ENCODE measurements around the gene C8B.

Gene C8B

DNA sequence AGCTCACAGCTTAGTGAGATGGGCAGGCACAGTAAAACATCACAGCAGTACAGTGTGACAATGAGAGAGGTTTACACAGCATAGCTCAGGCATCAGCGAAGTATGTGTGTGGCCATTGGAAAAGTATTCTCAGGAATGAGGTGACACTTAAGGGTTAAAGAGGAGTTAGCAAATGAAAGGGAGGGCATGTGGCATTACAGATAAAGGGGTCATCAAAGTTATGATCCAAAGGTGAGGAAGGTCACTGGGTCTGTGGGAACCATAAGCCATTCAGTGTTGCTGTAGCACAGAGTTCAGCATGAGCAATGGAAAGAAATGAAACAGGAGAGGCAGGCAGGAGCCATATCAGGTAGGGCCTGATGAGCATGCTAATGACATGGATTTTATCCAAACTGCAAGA, 4.5 kb upstream of the C8B start:
- no peak for DNase-seq (ENCODE audit: low spot score)

DNA sequence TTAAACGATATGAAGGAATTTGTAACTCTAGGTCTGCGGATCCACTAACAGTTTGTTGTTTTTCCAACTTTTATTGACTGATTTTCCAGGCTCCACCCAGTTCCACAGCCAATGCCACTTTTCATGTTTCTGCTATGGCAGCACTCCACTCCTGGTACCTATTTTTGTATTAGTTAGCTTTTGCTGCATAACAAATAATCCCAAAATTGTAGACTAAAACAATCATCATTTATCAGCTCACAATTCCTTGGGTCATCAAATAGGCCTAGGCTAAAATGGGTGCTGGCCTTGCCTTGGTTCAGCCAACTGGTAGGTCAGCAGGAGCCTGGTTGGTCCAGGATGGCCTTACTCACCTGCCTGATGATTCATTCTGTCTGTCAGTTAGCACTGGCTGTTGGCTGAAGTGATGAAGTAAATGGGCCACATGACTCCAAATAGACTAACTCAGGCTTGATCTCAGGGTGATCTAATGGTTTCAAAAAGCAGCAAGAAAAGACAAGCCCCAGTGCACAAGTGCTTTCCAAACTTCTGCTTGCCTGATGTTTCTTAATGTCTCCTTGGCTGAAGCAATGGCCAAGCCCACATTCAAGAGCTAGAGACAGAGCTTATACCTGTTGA, 3.2 kb upstream of the C8B start:
- peak; percentile 87 for DNase-seq (ENCODE audit: low spot score)

DNA sequence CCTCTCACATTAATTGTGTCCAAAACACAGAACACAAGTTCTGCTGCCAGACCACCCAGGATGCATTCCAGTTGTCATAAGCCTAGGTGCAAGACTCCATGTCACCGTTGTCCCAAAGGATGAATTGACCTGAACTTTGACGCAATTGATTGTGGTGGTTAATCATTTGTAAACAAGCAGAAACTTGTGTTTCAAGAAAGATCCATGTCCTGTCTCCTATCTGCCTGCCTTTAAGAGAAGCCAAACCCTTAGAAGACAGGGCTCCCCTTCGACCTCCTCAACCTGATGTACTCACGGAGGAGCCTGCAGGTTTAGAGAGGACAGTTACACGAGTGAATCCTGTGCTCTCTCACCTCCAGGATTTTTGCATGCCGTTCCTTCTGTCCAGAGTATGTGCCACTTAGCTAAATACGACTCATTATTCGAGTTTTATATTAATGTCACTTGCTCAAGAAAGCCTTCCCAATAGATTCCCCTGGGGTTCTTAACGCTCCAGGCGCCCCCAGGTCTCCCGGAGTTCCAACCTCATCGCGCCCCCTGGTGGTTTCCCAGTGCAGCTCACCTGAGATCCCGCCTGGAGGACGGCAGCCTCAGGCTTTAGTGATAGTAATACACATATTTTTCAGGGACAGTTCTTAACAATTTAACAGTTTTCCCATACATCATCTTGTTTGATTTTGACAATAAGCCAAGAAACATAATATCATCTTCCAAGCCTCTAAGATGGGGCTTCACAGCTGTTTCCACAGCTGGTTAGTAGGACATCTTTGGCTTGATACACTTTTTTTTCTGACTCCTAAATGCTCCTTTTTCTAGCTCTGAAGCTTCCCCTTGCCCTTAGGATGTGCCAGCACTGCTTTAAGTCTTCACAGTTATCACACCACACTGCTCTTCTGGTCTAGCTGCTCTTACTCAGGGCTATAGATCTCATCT, 2.4 kb upstream of the C8B start:
- no peak for DNase-seq (ENCODE audit: low spot score)

DNA sequence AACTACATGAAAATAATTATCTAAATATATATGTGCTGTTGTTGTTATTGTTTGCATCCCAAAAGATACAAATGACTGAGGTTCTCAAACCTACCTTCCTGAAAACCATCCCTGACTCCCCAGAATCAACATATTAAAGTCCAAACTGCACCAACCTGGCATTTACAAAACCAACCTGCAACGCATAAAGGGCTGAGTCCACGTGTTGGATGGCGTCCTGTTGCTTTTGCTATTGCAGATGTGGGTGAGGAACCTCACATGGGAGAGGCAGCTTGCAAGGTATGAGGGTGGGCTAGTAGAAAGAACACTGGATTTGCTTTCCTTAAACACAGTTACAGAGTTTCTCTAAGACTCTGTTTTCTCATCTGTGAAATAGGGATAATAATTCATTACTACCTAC, 1.5 kb upstream of the C8B start:
- no peak for DNase-seq (ENCODE audit: low spot score)

DNA sequence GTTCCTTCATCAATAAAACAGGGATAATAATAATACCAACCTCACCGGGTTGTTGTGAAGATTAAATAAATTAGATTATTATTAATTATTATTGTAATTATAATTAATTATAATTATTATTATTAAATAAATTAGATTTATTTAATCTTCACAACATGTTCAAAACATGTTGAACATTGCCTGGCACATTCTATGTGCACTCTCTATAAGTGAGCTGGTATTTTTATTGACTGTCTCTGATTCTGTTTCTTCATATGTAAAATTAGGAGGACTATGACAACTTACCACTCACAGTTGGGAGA, 834 bp upstream of the C8B start:
- no peak for DNase-seq (ENCODE audit: low spot score)

DNA sequence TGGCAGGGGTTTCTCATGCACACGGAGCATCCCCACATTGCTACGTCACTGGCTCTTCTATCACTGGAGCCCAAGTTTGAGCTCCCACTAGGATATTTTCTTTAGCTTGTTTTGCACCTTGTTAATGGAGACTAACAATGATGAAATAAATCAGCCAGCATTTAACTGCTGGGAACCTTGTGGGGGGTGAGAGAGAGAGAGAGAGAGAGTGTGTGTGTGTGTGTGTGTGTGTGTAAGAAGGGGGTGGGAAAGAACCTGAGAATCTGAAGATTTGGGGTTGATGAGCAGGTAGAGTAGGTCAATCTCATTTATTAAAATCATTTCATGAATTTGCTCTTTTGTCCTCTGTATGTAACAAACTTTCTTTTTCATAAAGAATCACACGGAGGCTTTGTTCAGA, 624 bp downstream of the C8B start:
- DNase-seq (ENCODE audit: low spot score) = no peak

DNA sequence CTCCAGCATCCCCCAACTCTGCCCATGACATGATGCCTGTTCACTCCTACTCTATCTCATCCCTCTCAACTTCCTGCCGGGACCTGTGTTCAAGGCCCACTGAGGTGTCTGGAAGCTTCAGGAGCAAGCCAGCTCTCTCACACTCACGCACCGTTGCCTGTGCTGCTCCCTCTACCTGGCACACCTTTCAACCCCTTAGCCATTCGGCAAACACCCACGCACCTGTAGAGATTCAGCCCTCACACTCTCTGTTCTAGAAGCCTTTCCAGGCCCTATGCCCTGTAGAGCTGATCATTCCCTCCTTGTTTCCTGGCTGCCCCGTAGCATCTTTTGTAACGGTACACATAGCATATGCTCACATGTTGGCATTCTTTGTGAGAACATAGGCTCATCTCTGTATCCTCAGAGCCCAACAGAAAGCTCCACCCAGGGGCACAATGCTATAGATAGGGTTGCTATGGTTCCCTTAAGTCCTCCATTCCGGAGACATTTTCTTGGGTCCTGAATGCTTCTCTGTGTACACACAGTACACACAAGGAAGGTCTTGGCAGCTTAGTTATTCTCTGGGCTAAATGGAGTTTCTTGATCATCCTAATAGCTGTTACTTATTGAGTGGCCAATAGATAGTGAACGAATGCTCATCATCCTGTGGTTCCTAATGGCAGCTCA, 1.3 kb downstream of the C8B start:
- DNase-seq (ENCODE audit: low spot score) = no peak

DNA sequence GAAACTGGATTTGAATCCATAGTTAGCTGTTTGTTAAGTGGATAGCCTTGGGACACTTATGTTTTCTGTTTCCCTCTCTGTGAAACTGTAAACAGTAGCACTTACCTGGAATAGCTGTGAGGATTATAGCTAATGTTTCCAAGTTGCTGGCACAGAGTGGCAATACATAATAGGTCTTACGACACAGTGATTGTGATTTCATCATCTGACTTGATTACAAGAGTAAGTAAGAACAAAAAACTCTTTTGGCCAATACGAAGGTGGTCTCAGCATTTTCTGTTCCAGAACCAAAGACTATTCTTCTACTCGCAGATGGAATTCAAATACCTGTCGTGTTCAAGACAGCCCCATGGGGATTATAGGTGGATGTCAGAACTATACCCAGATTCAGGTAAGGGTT, 2.1 kb downstream of the C8B start:
- no peak for DNase-seq (ENCODE audit: low spot score)

DNA sequence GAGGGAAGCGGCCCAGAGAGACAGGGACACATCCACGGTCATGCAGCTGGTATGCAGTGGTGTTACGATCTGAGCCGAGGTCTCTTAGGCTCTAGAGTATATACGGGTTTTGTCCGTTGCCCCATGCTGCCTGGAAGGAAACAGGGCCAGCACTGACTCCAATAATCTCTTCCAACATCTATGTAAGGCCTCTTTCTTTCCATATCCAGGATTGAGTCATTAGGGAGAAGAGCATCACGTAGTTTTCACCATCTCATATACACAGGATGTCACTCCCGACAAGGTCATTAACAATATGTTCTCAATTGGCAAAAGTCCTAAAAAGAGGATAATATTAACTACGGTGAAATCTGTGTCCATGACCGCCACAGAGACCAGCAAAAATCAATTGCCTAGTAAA, 4.4 kb downstream of the C8B start:
- no peak for DNase-seq (ENCODE audit: low spot score)

DNA sequence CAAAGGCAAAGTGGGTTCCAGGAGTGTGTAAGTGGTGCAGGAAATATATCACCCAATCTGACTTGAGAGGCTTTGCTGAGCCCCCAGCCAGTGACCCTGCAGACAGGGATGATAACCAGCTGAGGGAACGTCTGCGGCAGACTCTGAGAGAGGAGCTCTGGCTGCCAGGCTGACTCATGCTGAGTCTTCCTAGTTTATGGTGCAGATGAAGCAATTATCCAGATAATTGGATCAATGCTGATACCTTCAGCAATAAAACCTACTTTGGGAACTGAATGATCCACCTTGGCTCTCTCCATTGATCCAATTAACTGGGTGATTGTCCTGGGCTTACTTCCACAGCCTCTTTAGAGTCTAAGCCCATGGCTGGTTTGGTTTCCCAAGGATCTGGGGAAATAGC, 7.3 kb downstream of the C8B start:
- DNase-seq (ENCODE audit: low spot score) = peak; percentile 21

DNA sequence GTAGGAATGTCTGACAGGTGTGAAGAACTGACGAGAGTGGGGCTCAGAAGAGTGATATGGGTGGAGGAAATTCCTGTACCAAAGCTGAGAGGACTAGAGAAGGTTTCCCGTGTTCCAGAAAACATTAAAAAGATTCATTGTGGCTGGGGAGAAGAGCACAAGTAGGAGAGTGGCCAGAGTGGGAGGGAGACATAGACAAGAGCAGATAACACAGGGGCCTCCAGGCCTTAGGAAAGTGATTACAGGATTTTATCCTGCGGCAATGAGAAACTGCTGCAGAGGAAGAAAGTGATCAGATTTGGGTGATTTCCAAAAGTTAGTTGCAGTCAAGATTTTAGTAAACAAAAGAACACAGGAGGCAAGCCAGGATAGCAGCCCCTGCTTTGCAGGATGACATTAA, 7.9 kb downstream of the C8B start:
- no peak for DNase-seq (ENCODE audit: low spot score)

DNA sequence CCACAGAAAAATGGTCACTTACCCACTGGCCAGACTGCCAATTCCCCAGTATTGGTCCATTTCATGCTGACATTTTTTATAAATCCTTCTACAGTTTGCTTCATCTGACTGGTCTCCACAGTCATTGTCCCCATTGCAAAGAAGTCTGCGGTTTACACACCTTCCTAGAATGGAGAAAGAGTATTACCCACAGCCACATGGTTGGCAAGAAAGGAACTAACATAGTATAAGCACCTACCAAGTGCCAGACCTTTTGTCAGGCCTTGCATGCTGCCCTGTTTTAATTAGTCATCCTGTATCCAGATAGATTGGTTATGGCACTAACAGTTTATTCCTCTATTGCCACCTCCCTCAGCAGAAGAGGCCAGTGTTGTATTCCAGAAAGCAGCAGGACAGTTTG, 11.2 kb downstream of the C8B start:
- DNase-seq (ENCODE audit: low spot score) = no peak

DNA sequence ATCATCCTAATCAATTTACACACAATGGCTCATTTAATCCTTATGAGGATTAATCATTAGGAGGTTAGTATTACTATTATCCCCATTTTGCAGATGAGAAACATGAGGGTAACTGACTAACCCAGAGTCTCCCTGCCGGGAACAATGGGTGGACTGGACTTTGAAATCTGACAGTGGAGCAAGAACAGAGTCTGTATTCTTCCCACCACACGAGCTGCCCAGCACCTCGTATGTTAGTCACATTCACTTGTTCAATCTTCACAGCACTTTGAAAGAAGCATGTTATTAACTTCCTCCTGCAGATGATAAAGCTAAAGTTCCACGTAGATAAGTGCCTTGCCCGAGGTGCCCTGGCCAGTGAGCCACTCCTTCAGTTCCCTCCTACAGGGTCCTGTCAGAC, 12.4 kb downstream of the C8B start:
- DNase-seq (ENCODE audit: low spot score) = no peak

DNA sequence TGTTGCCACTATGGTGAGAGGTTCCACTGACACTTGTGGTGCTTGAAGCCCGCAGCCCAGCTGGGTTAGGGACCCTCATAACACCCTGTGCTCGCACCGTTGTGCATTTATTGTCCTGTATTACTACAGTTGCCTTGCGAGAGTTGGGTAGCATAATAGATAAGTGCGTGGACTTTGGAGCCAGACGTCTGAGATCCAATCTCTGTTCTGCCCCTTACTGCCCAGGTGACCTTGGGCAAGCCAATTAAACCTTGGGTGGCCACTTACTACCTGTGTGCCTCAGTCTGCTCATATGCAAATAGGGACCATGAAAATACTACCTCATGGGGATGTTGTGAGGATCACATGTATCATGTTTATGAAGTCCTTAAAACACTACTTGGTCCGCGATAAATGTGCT, 13.3 kb downstream of the C8B start:
- no peak for DNase-seq (ENCODE audit: low spot score)

DNA sequence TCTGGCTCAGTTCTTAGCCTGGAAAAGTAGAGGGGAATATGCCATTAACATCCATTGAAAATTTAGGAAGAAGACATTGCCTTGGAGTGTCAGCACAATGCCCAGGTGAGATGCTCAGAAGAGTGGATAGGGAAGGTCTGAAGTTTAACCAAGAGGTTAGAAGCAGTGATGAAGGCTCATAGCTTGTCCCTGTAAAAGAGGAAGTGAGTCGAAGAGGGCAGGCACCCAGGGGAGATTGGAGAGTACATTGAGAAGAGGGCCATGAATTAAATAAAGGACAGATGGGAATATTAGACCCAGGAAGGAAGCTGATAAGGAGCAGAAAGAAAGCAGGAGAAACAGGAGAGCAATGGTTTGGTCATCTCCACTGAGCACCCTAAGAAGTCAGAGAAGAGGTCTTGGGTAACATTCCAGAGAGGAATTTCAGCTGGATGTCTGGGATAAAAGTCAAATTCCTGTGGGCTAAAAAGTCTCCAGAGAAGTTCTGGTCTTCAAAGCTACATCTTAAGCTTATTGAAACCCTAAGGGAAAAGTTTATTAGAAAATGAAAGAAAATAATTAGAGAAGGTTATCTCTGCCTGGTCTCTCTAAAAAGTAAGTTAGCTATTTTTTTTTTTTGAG, 17.3 kb downstream of the C8B start:
- no peak for DNase-seq (ENCODE audit: low spot score)

DNA sequence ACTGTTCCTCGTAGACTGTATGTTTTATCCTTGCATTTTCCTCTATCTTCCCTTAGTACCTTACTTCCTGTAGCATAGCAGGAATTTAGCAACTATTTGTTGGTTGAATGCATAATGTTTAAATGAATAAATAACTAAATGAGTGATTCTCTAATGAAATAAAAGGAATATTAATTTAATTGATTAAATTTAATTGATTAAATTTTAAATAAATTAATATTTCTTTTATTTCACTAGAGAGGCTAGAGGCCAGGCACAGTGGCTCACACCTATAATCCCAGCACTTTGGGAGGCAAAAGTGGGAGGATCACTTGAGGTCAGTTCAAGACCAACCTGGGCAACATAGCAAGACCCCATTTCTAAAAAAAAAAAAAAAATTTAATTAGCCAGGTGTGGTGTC, 25.8 kb downstream of the C8B start:
- DNase-seq (ENCODE audit: low spot score) = no peak

DNA sequence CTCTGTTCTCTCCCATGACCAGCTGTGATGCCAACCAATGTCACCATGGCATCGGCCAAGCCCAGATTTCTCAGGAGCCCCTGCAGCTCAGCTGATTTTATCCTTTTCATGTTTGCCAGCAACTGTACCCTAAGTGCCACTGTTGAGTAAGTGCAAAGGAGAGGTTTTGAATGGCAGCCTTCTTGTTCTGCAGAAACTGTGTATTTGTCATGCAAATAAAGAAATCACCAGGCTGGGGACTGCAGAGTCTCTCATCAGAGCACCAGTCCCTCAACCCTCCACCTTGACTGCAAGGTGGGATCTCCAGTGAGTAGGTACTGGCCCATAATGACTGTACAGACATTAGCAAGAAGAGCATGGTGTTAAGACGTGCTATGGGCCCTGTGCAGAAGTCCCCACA, 26.6 kb downstream of the C8B start:
- DNase-seq (ENCODE audit: low spot score) = no peak

DNA sequence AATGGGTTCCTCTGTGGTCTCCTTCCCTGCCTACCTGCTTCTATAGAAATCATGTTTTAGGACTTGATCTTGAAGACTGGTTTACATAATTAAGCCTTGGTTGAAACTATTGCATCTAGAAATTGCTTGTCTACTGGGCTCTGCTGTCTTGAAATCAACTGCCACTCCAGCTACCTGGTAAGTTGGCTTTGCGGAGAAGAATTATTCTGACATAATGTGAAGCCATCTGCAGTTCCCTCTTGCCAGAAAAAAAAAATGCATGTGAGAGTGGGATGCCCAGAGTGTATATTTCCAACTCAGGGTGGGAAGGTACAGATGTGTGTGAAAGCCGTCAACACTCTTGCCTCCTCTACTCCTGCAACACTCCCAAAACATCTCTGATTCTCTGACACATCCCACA, 27.2 kb downstream of the C8B start:
- DNase-seq (ENCODE audit: low spot score) = no peak

DNA sequence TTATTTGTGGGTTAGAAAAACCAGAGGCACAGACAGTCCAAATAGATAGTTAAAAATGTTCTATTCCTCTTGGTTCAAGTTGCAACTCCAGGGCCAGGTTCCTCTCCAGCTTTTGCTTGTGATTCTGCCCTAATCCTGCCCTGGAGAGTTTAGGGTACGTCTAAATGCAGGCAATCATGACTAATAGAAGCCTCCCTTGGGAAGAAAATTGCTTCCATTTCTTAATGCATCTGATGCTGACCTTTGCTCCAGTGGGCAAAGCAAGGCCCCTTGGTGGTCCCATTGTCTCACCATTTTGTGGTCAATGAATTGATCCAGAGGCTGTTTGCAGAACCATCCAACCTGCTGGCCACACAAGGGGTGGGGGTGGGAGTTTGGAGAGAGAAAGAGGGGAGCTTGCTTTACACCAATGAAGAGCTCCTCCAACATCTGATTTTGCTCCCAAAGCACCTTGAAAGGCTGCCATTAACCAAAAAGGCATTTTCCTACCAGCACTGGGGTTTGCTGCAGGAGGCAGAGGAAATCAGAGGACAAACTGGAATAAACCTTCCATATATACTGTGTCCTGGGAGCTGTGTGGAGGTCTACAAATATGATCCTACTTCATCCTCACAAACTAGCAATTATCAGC, 31.3 kb downstream of the C8B start:
- no peak for DNase-seq (ENCODE audit: low spot score)

DNA sequence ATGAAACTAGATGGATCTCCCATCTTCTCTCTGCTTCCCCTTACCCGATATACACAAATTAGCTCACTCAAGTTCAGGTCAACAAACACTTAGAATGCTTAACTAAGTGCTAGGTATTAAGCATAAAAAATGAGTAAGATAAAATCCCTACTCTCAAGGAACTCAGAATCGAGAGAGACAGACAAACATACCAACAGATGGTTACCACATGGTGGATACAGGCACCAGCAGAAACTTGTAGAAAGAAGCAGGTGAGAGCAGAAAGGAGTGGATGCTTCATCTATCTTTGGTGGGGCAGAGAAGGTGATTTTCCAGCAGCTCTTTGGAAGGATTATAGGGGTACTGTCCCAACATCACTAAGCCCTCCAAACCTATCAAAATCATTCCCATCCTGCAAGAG, 32.2 kb downstream of the C8B start:
- no peak for DNase-seq (ENCODE audit: low spot score)

DNA sequence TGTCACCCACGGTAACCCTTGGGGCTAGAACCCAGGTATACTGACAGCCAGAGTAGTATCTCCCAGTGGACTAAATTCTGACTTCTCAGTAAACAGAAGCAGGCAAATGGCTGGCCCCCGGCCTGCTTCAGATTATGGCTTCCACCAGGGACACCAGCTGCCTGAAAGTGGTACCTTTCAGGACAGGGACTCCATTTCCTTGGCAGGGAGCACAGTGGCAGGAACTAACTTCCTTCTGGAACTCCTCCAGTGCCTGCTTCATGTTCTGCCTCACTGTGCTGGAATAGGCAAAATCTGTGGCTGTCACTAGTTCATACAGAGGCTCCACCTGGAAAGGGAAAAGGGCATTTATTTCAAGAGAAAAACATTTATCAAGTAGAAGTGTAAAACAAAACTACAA, 32.7 kb downstream of the C8B start:
- DNase-seq (ENCODE audit: low spot score) = no peak

DNA sequence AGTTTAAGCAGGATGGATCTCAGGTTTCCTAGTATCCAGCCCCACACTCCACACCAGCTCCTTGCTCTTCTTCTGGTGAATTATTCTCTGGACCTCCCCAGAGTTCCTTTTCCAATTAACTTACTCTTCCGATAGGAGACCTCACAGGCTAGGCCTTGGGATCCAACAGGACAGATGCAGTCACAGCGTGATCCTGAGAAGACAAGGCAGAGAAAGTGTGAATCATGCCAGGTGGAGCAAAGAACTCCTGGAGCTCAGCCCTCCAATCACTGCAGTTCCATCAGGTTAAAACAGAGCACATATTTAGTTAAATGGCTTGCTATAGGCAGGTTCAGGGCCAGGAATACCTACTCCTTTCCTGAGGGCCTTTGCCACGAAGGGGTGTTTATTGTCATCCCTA, 34.1 kb downstream of the C8B start:
- DNase-seq (ENCODE audit: low spot score) = no peak

DNA sequence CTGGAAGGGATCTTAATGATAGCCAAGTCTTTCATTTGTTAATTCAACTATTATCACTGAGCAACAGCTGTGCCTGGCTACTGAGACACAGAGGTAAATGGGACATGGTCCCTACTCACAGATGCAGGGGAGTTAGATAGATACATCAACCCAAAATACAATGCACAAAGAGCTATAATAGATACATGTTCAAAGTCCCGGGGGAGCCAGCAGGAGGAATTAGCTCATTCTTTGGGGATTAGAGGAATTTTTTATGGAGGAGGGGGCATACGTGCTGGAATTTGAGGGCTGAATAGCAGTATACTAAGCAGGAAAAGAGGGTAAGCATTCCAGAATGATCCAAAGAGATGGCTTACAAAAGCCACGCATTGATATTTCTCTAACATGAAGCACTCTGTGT, 34.6 kb downstream of the C8B start:
- DNase-seq (ENCODE audit: low spot score) = no peak
